Measurements from ENCODE around the gene SLC6A11.

Gene SLC6A11

GRCh38 chr3:10824468-10824867 is 8.4 kb downstream of the SLC6A11 start:
- no peak for ATAC-seq
- TF ChIP-seq GLIS3 (CRISPR knock-in tag; IDR thresholded peaks at IDR 0.05) (no peak), ZNF70 (CRISPR knock-in tag; IDR thresholded peaks at IDR 0.05) (no peak), POU6F1 (CRISPR knock-in tag; IDR thresholded peaks at IDR 0.05; ENCODE audit: borderline replicate concordance, low read depth) (no peak), ISL1 (CRISPR knock-in tag; IDR thresholded peaks at IDR 0.05) (no peak), ESRRG (CRISPR knock-in tag; IDR thresholded peaks at IDR 0.05) (no peak), PPARA (CRISPR knock-in tag; IDR thresholded peaks at IDR 0.05; ENCODE audit: borderline replicate concordance) (no peak), OSR1 (CRISPR knock-in tag; IDR thresholded peaks at IDR 0.05) (no peak), ARNTL (CRISPR knock-in tag; IDR thresholded peaks at IDR 0.05; ENCODE audit: borderline replicate concordance, low read depth) (no peak)

- no peak for ATAC-seq
Measured at GRCh38 chr3:10833855-10834414, 17.9 kb downstream of the SLC6A11 start.

More at GRCh38 chr3:10833855-10834414, 17.9 kb downstream of the SLC6A11 start:
- TF ChIP-seq TCF4 (CRISPR knock-in tag; IDR thresholded peaks at IDR 0.05; ENCODE audit: borderline replicate concordance) (no peak), ZNF565 (CRISPR knock-in tag; conservative IDR thresholded peaks at IDR 0.05; ENCODE audit: low read depth) (no peak), PATZ1 (CRISPR knock-in tag; IDR thresholded peaks at IDR 0.05; ENCODE audit: borderline replicate concordance) (no peak), ZC3H10 (CRISPR knock-in tag; IDR thresholded peaks at IDR 0.05) (no peak), ARNTL (CRISPR knock-in tag; IDR thresholded peaks at IDR 0.05; ENCODE audit: borderline replicate concordance, low read depth) (no peak), SNAI2 (CRISPR knock-in tag; IDR thresholded peaks at IDR 0.05) (no peak), ESRRG (CRISPR knock-in tag; IDR thresholded peaks at IDR 0.05) (no peak), TOX (CRISPR knock-in tag; IDR thresholded peaks at IDR 0.05; ENCODE audit: borderline replicate concordance) (no peak), OSR1 (CRISPR knock-in tag; IDR thresholded peaks at IDR 0.05) (no peak), ZNF8 (CRISPR knock-in tag; IDR thresholded peaks at IDR 0.05) (no peak), CREB5 (CRISPR knock-in tag; IDR thresholded peaks at IDR 0.05; ENCODE audit: low read depth) (no peak), CSDC2 (CRISPR knock-in tag; IDR thresholded peaks at IDR 0.05) (no peak), ISL1 (CRISPR knock-in tag; IDR thresholded peaks at IDR 0.05) (no peak), TSHZ2 (CRISPR knock-in tag; IDR thresholded peaks at IDR 0.05) (no peak), RARB (CRISPR knock-in tag; IDR thresholded peaks at IDR 0.05) (no peak), ZFP30 (CRISPR knock-in tag; IDR thresholded peaks at IDR 0.05) (no peak), PPARA (CRISPR knock-in tag; IDR thresholded peaks at IDR 0.05; ENCODE audit: borderline replicate concordance) (no peak), ZFP3 (CRISPR knock-in tag; IDR thresholded peaks at IDR 0.05) (no peak), GLIS3 (CRISPR knock-in tag; IDR thresholded peaks at IDR 0.05) (no peak), BACH2 (CRISPR knock-in tag; IDR thresholded peaks at IDR 0.05; ENCODE audit: borderline replicate concordance) (no peak)

Measured in SK-N-SH treated with all-trans-retinoic acid at 6 μM for 48 hours (cell line).